ENCODE results near the gene LRRC47. TPM values are rescaled to one million over a fixed set of nuclear protein-coding genes. Genes with fewer than 3 reads are reported as not detected.
"Not testable (repeated sequence)": the region's sequence is repeated elsewhere in the genome, so short reads cannot be mapped to it uniquely, and the experiment has no call there.

LRRC47 gene
- total RNA-seq, 1 experiment from 2014 or later: 33.7 TPM

GRCh38 chr1:3816331-3817137 is 20.2 kb upstream of the LRRC47 start:
- DNase-seq (ENCODE audit: low read depth): no peak

- DNase-seq (ENCODE audit: low read depth): no peak
Observed at GRCh38 chr1:3814771-3815561, 18.7 kb upstream of the LRRC47 start.

DNA sequence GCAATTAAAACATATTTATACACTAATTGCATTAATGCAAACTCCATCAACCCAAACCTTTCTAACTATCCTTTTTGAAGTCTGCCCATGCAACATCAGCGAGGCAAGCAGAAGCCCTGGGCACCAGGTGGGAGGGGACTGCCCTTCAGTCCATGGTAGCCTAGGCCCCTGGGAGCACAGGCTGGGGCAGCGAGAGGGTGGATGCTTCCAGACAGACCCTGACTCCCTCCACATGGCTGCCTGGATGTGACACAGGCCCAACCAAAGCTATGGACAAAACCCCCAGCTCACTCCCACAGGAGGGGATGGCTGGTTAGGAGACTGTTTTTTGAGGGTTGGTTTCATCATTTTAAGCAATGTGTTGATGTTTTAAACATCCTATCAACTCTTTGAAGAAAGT is 17.8 kb upstream of the LRRC47 start:
- no peak for DNase-seq (ENCODE audit: low read depth)

DNA sequence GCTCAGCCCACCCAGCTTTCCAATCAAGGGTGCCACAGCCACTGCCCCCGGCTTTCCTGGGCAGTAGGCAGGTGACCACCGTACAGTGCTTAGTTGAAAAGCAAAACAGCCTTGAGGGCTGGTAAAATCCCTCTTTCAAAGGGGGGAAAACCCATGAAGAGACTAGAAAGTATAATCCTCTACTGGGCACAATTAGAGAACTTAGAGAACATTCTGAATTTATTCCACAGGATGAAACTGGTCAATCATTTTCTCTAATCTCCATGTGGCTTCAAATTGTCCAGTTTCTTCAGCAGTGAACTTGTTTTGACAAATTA is 15.3 kb upstream of the LRRC47 start:
- no peak for DNase-seq (ENCODE audit: low read depth)

DNA sequence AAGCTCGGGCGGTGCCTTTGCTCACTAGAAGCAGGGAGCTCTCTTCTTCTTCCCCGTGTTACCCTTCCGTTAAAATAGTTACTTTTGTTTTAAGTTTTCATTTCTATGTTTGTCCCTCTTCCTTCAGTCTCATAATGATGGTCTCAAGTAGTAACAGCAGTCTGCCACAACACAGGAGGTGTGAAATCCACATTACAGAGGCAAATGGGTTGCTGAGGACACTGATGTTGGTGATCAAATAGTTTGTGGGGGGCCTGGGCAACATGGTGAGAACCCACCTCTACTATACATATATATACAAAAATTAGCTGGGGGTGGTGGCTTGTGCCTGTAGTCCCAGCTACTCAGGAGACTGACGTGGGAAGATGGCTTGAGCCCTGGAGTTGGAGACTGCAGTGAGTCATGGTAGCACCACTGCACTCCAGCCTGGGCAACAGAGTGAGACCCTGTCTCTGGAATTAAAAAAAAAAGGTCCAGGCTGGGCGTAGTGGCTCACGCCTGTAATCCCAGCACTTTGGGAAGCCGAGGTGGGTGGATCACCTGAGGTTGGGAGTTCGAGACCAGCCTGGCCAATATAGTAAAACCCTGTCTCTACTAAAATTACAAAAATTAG is 14.0 kb upstream of the LRRC47 start:
- DNase-seq (ENCODE audit: low read depth): not testable (repeated sequence)

DNA sequence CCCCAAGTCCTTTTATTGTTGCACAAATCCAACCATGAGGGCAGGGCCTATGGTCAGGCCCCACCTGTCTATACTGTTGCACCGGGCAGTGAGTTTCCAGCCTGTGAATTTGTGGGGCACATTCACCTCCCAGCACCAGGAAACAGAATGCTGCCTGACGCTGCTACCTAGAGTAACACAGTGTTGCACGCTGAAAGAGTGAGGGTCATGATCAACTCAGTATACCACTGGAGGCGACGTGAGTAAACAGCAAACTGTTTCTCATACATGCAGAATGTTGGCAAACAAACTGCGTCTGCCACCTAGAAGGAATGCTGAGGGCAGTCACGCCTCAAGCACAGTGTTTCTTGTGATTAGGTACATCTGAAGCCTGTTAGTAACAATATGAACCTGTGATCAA is 13.4 kb upstream of the LRRC47 start:
- DNase-seq (ENCODE audit: low read depth): no peak

DNA sequence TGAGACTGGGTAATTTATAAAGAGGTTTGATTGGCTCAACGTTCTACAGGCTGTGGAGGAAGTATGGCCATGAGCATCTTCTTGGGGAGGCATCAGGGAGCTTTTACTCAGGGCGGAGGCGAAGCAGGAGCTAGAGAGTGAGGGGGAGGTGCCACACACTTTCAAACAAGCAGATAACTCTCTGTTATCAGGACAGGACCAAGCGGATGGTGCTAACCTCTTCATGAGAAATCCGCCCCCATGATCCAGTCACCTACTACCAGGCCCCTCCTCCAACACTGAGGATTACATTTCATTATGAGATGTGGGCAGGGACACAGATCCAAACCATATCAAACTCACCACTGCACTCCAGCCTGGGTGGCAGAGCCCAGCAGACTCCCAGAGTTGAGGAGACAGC is 11.5 kb upstream of the LRRC47 start:
- no peak for DNase-seq (ENCODE audit: low read depth)

GRCh38 chr1:3805038-3805437 is 8.7 kb upstream of the LRRC47 start:
- no peak for DNase-seq (ENCODE audit: low read depth)

- DNase-seq (ENCODE audit: low read depth): peak; percentile 26
Observed at GRCh38 chr1:3804627-3804944, 8.3 kb upstream of the LRRC47 start.

- DNase-seq (ENCODE audit: low read depth): peak; percentile 56
Observed at GRCh38 chr1:3803905-3804626, 7.8 kb upstream of the LRRC47 start.

DNA sequence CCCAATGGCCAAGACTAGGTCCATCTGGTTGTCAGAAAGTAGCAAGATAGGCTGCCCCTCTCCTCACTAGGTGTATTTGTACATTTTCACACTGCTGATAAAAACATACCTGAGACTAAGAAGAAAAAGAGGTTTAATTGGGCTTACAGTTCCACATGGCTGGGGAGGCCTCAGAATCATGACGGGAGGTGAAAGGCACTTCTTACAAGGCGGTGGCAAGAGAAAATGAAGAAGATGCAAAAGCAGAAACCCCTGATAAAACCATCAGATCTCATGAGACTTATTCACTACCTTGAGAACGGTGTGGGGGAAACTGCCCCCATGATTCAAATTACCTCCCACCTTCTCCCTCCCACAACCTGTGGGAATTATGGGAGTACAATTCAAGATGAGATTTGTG is 4.5 kb upstream of the LRRC47 start:
- DNase-seq (ENCODE audit: low read depth): not testable (repeated sequence)

DNA sequence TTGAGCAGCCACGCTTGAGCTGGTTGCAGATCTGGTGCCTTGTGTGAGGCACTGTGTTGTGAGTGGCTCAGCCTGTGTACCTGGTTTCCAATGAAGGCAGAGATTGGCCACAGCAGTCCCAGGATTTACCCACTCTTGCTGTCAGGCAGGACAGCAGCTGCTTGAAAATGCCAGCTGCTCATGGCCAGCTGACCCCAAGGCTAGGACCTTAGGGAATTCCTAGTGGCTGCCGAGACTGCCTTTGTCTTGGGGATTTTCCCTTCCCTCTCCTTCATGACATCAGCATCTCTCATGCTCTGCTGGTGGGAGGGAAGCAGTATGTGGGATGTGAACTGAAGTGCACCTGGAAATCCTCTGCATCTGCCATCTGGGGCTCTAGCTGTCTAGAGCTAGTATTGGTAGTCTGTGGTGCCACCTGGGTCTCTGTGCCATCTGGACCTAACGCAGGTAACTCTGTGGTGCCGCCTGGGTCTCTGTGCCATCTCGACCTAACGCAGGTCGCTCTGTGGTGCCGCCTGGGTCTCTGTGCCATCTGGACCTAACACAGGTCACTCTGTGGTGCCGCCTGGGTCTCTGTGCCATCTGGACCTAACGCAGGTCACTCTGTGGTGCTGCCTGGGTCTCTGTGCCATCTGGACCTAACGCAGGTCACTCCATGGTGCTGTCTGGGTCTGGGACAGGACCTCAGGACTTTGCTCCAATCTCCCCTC is 3.8 kb upstream of the LRRC47 start:
- peak; percentile 85 for DNase-seq (ENCODE audit: low read depth)

- no peak for DNase-seq (ENCODE audit: low read depth)
Observed at GRCh38 chr1:3795453-3796214, 664 bp downstream of the LRRC47 start.

DNA sequence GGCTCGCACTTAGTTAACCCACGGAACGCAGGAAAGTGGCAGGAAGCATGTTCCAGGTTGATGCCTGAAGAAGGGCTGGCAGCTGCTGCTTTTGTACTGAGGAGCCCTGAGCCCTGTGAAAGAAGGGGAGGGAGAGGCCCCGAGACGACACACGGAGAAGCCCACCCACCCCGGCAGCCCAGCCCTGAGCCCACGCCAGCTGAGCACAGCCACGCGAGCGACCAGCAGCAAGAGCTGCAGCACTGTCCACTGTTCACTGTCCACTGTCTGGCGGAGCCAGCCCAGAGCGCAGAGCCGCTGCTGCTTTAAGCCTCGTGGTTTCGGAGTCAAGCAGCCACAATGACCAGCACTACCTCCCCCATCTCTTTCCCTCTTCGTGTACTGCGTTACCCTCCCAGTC is 5.3 kb downstream of the LRRC47 start:
- DNase-seq (ENCODE audit: low read depth): no peak

- no peak for DNase-seq (ENCODE audit: low read depth)
Observed at GRCh38 chr1:3790500-3790923, 5.8 kb downstream of the LRRC47 start.

- no peak for DNase-seq (ENCODE audit: low read depth)
Observed at GRCh38 chr1:3789421-3790300, 6.6 kb downstream of the LRRC47 start.

DNA sequence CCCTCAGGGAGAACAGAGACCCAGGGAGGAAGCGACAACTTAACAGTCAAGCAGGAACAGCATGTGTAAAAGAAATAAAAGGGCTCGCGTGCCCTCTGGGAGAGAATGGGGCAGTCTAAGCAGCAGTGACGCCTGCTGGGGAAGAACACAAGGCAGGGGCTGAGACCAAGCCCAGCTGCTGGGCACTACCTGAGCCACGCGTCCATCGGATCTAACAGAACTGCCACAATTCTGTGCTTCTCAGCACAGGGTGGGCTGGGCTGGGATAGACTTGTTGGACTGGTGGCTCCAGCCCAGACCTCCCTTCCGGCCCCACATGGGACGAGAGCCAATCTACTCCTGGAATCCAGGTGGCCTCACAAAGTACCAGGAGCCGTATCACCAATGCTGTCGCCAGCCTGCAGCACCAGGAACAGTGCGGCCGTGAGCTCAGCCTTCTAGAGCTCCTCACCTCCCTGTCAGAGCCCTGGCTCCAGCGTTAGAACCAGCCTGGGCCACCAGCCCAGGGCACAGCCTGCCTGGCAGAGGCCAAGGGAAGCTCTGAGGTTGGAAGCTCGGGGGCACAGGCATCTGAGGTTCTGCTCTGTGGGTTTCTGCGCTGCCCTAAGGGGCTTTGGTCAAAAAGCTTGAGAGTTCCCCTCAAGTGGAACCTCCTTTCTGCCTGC is 7.4 kb downstream of the LRRC47 start:
- DNase-seq (ENCODE audit: low read depth): no peak

DNA sequence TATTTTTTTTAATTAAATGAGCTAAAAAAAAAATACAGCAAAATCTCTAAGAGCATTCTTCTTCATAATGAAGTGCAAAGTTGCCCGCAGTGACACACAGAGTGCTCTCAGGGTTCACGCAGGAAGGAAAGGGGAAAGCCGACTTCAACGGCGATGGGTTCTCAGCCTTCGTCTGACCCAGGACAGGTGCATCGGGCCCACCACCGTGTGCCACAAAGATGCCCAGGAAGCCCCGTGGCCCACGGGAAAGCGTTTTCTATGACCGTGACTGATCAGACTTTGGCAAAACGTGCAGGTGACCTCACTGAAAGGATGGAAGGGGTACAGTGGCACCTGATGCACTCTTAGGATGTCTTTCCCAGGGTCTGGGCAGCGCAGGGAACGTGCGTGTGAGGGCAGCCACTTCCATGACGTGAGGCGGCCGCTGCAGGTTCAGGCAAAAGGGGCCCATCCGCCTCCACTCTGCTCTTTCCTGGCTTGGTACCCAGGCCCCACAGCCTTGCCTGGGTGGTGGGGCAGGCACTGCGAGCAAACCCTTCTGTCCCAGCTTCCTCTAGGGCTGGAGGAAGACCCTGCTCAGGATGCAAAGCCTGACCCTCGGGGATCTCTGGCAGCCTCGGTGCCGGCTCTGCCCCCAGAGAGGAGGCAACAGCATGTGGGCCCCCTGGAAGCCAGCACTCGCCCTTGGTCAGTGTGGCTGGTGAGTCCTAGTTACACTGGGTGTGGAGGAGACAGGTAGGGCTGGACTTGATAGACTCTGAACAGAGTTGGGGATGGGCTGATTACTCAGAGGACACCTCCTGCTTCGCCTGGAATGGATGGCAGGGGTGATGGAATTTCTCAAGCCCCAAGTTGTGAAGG is 8.3 kb downstream of the LRRC47 start:
- DNase-seq (ENCODE audit: low read depth): no peak
